Activated naive CD8-positive, alpha-beta T cell (primary cell): Measurements from ENCODE around the gene ZNF354C.

Source experiments
- H3K27ac Mint-ChIP-seq: one replicate; pipeline ENCODE4 v1.8.0; 2021; ENCODE audit warnings: mixed read lengths
- H3K27me3 Mint-ChIP-seq: one replicate; pipeline ENCODE4 v1.8.0; 2021; ENCODE audit warnings: mixed read lengths
- H3K36me3 Mint-ChIP-seq: one replicate; pipeline ENCODE4 v1.8.0; 2021; ENCODE audit warnings: mixed read lengths
- H3K4me1 Mint-ChIP-seq: one replicate; pipeline ENCODE4 v1.8.0; 2021; ENCODE audit warnings: low read depth, mixed read lengths
- H3K4me3 Mint-ChIP-seq: one replicate; pipeline ENCODE4 v1.8.0; 2021; ENCODE audit warnings: mild to moderate bottlenecking, mixed read lengths
- H3K9me3 Mint-ChIP-seq: one replicate; pipeline ENCODE4 v1.8.0; 2021; ENCODE audit warnings: low read depth, mixed read lengths

The ZNF354C gene

GRCh38 chr5:179060116-179061008 is at the start of gene ZNF354C:
Gene ZNF354C, plus strand, starts transcription at chr5:179060373. Its CDS starts 1,696 bp downstream, at chr5:179062069.
- Mint-ChIP-seq H3K27me3 (peaks cover 2% of the 10 kb centered on the region), H3K4me1 (peaks cover 26% of the 10 kb centered on the region), H3K9me3 (peaks cover 8% of the 10 kb centered on the region), H3K4me3 (peak within 1 kb of the TSS; percentile 91), H3K36me3 (peaks cover 29% of the 10 kb centered on the region), H3K27ac (peak within 1 kb of the TSS; percentile 91)

- Mint-ChIP-seq H3K27me3 (peaks cover 2% of the 10 kb centered on the region), H3K4me3 (peak within 1 kb of the TSS; percentile 99), H3K27ac (peak within 1 kb of the TSS; percentile 81), H3K36me3 (peaks cover 22% of the 10 kb centered on the region), H3K9me3 (peaks cover 11% of the 10 kb centered on the region), H3K4me1 (peaks cover 15% of the 10 kb centered on the region)
Observed at GRCh38 chr5:179023528-179024189, 36.5 kb upstream of the ZNF354C start, which contains the start of gene ZNF879. Gene ZNF879, plus strand, starts transcription at chr5:179023804. Its CDS starts 1,201 bp downstream, at chr5:179025005.

GRCh38 chr5:179033004-179033580 is 27.1 kb upstream of the ZNF354C start:
- Mint-ChIP-seq H3K36me3 (peaks cover 71% of the 10 kb centered on the region), H3K27ac (no peak overlapping the region), H3K4me3 (no peak overlapping the region), H3K4me1 (peaks cover 3% of the 10 kb centered on the region), H3K27me3 (no peaks in the 10 kb centered on the region), H3K9me3 (peaks cover 58% of the 10 kb centered on the region)

- H3K27me3 Mint-ChIP-seq: peaks cover 4% of the 10 kb centered on the region
- H3K27ac Mint-ChIP-seq: no peak overlapping the region
- peaks cover 17% of the 10 kb centered on the region for H3K36me3 Mint-ChIP-seq
- peaks cover 21% of the 10 kb centered on the region for H3K9me3 Mint-ChIP-seq
- no peaks in the 10 kb centered on the region for H3K4me1 Mint-ChIP-seq
- no peak overlapping the region for H3K4me3 Mint-ChIP-seq
Observed at GRCh38 chr5:179044765-179045164, 15.4 kb upstream of the ZNF354C start.

- H3K4me3 Mint-ChIP-seq: no peak overlapping the region
- peaks cover 4% of the 10 kb centered on the region for H3K9me3 Mint-ChIP-seq
- H3K4me1 Mint-ChIP-seq: no peaks in the 10 kb centered on the region
Observed at GRCh38 chr5:179051784-179052183, 8.4 kb upstream of the ZNF354C start.

GRCh38 chr5:179054036-179054785 is 6.0 kb upstream of the ZNF354C start:
- no peaks in the 10 kb centered on the region for H3K9me3 Mint-ChIP-seq
- peaks cover 3% of the 10 kb centered on the region for H3K36me3 Mint-ChIP-seq
- H3K27ac Mint-ChIP-seq: no peak overlapping the region
- no peak overlapping the region for H3K4me3 Mint-ChIP-seq
- no peaks in the 10 kb centered on the region for H3K4me1 Mint-ChIP-seq
- peaks cover 2% of the 10 kb centered on the region for H3K27me3 Mint-ChIP-seq

More at GRCh38 chr5:179051784-179052183, 8.4 kb upstream of the ZNF354C start:
- Mint-ChIP-seq H3K27me3 (peaks cover under 1% of the 10 kb centered on the region), H3K36me3 (peaks cover 12% of the 10 kb centered on the region), H3K27ac (no peak overlapping the region)

- H3K27me3 Mint-ChIP-seq: peaks cover 2% of the 10 kb centered on the region
- no peak overlapping the region for H3K4me3 Mint-ChIP-seq
- peaks cover 3% of the 10 kb centered on the region for H3K9me3 Mint-ChIP-seq
- peaks cover 5% of the 10 kb centered on the region for H3K4me1 Mint-ChIP-seq
- peaks cover 3% of the 10 kb centered on the region for H3K36me3 Mint-ChIP-seq
- H3K27ac Mint-ChIP-seq: no peak overlapping the region
Observed at GRCh38 chr5:179054876-179055275, 5.3 kb upstream of the ZNF354C start.

GRCh38 chr5:179055436-179055835 is 4.7 kb upstream of the ZNF354C start:
- Mint-ChIP-seq H3K36me3 (peaks cover 3% of the 10 kb centered on the region), H3K4me3 (no peak overlapping the region), H3K27ac (no peak overlapping the region), H3K27me3 (peaks cover 2% of the 10 kb centered on the region), H3K4me1 (peaks cover 8% of the 10 kb centered on the region), H3K9me3 (peaks cover 3% of the 10 kb centered on the region)

GRCh38 chr5:179055841-179056240 is 4.3 kb upstream of the ZNF354C start:
- no peak overlapping the region for H3K4me3 Mint-ChIP-seq
- peaks cover 3% of the 10 kb centered on the region for H3K9me3 Mint-ChIP-seq
- H3K27ac Mint-ChIP-seq: no peak overlapping the region
- peaks cover 3% of the 10 kb centered on the region for H3K36me3 Mint-ChIP-seq
- peaks cover 8% of the 10 kb centered on the region for H3K4me1 Mint-ChIP-seq
- peaks cover 2% of the 10 kb centered on the region for H3K27me3 Mint-ChIP-seq

- Mint-ChIP-seq H3K4me3 (peak overlapping the region; percentile 91), H3K9me3 (peaks cover 11% of the 10 kb centered on the region), H3K36me3 (peaks cover 35% of the 10 kb centered on the region), H3K27ac (peak overlapping the region; percentile 88), H3K4me1 (peaks cover 26% of the 10 kb centered on the region), H3K27me3 (peaks cover 2% of the 10 kb centered on the region)
Observed at GRCh38 chr5:179061025-179061424, 852 bp downstream of the ZNF354C start.

GRCh38 chr5:179065703-179066102 is 5.5 kb downstream of the ZNF354C start:
- Mint-ChIP-seq H3K27me3 (no peaks in the 10 kb centered on the region), H3K4me1 (peaks cover 18% of the 10 kb centered on the region), H3K36me3 (peaks cover 66% of the 10 kb centered on the region), H3K27ac (no peak overlapping the region), H3K4me3 (no peak overlapping the region), H3K9me3 (peaks cover 24% of the 10 kb centered on the region)

- H3K9me3 Mint-ChIP-seq: peaks cover 45% of the 10 kb centered on the region
- H3K36me3 Mint-ChIP-seq: peaks cover 62% of the 10 kb centered on the region
- H3K27ac Mint-ChIP-seq: no peak overlapping the region
- no peak overlapping the region for H3K4me3 Mint-ChIP-seq
- no peaks in the 10 kb centered on the region for H3K4me1 Mint-ChIP-seq
- no peaks in the 10 kb centered on the region for H3K27me3 Mint-ChIP-seq
Observed at GRCh38 chr5:179079165-179079987, 19.2 kb downstream of the ZNF354C start.

- H3K36me3 Mint-ChIP-seq: peaks cover 57% of the 10 kb centered on the region
- H3K27me3 Mint-ChIP-seq: no peaks in the 10 kb centered on the region
- peaks cover 44% of the 10 kb centered on the region for H3K9me3 Mint-ChIP-seq
Observed at GRCh38 chr5:179080724-179081123, 20.6 kb downstream of the ZNF354C start.

GRCh38 chr5:179089502-179089901 is 29.3 kb downstream of the ZNF354C start:
- H3K4me1 Mint-ChIP-seq: no peaks in the 10 kb centered on the region
- no peak overlapping the region for H3K27ac Mint-ChIP-seq
- no peaks in the 10 kb centered on the region for H3K27me3 Mint-ChIP-seq
- peaks cover 48% of the 10 kb centered on the region for H3K9me3 Mint-ChIP-seq
- H3K36me3 Mint-ChIP-seq: peaks cover 22% of the 10 kb centered on the region
- H3K4me3 Mint-ChIP-seq: no peak overlapping the region

More at GRCh38 chr5:179080724-179081123, 20.6 kb downstream of the ZNF354C start:
- Mint-ChIP-seq H3K4me1 (no peaks in the 10 kb centered on the region), H3K4me3 (no peak overlapping the region), H3K27ac (no peak overlapping the region)
